NB4 (cell line): ENCODE data around the gene VIM.

Experiments
- POLR2A ChIP-seq: IDR thresholded peaks from 2 replicates; pipeline ENCODE4 v1.6.1; 2011; ENCODE audit warnings: mild to moderate bottlenecking; ENCODE audit not compliant: insufficient read length; ENCODE audit errors: extremely low read depth
- TF ChIP-seq, protein P1 (sequence below): IDR thresholded peaks from one replicate; pipeline ENCODE4 v1.5.1; 2012; ENCODE audit warnings: low read depth, low read length

DNA sequence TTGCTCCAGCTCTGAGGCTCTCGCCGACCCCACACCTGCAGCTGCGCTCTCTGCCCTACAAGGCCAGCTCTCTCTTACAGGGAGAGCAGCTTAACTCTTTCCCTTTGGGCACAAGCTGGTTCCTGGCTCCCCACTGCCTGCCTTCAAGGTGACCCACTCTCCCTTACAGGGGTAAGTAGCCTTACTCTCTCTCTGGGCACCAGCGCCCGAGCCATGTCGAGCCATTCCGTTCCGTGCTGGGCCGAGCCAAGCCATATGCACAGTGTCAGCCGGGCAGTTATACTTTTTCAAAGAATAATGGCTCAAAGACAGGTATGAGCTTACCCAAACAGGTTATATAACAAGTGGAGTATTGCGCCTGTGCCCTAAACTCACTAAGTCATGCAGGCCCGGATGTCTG lies 44.6 kb downstream of the VIM start:
- TF ChIP-seq, protein P1, sequence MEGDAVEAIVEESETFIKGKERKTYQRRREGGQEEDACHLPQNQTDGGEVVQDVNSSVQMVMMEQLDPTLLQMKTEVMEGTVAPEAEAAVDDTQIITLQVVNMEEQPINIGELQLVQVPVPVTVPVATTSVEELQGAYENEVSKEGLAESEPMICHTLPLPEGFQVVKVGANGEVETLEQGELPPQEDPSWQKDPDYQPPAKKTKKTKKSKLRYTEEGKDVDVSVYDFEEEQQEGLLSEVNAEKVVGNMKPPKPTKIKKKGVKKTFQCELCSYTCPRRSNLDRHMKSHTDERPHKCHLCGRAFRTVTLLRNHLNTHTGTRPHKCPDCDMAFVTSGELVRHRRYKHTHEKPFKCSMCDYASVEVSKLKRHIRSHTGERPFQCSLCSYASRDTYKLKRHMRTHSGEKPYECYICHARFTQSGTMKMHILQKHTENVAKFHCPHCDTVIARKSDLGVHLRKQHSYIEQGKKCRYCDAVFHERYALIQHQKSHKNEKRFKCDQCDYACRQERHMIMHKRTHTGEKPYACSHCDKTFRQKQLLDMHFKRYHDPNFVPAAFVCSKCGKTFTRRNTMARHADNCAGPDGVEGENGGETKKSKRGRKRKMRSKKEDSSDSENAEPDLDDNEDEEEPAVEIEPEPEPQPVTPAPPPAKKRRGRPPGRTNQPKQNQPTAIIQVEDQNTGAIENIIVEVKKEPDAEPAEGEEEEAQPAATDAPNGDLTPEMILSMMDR, result no peak
- no peak for TF ChIP-seq POLR2A
